Measurements from ENCODE around the gene SLIT3.

DNA sequence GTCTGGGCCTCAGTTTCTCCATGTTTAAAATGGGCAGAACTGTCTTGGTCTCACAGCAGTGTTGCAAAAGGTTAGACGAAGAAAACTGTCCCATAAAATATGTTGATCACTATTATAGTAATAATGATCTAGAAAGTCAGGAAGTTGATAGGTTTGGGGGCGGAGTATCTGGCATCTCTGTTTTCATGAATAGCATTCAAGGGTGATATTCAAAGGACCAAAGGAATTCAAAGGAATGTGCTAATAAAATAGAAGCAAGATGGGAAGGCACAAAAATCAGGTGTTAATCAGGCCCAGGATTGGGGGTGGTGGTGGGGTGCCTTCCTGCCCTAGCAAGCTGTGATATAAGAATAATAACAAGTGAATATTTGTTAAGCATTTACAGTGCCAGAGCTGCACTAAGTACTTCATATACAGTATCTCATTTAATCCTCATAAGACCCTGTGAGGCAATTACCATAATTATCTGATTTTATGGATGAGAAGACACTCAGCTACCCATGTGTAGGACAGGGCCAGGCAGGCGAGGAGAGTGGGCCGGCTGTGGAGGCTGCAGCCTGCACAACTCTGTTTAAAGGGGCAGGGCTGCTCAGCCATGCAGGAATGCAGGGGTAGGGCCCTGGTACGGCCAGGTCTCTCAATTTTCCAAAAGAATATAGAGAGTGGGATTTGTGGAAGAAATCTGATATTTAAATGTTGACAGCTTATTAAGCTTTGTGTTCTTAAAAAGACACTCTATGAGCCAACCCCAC, 579.8 kb downstream of the SLIT3 start:
- TF ChIP-seq, protein P1, sequence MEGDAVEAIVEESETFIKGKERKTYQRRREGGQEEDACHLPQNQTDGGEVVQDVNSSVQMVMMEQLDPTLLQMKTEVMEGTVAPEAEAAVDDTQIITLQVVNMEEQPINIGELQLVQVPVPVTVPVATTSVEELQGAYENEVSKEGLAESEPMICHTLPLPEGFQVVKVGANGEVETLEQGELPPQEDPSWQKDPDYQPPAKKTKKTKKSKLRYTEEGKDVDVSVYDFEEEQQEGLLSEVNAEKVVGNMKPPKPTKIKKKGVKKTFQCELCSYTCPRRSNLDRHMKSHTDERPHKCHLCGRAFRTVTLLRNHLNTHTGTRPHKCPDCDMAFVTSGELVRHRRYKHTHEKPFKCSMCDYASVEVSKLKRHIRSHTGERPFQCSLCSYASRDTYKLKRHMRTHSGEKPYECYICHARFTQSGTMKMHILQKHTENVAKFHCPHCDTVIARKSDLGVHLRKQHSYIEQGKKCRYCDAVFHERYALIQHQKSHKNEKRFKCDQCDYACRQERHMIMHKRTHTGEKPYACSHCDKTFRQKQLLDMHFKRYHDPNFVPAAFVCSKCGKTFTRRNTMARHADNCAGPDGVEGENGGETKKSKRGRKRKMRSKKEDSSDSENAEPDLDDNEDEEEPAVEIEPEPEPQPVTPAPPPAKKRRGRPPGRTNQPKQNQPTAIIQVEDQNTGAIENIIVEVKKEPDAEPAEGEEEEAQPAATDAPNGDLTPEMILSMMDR (conservative IDR thresholded peaks at IDR 0.05; ENCODE audit: low read depth in 2 of 2), result no peak
- no peak for TF ChIP-seq NANOG (IDR thresholded peaks at IDR 0.05; ENCODE audit: borderline replicate concordance)
- no peak for TF ChIP-seq JUNB (IDR thresholded peaks at IDR 0.05; ENCODE audit: unreplicated experiment)
- TF ChIP-seq POLR2AphosphoS5 (IDR thresholded peaks at IDR 0.05; ENCODE audit: low read depth), result no peak
- TF ChIP-seq, protein P2, sequence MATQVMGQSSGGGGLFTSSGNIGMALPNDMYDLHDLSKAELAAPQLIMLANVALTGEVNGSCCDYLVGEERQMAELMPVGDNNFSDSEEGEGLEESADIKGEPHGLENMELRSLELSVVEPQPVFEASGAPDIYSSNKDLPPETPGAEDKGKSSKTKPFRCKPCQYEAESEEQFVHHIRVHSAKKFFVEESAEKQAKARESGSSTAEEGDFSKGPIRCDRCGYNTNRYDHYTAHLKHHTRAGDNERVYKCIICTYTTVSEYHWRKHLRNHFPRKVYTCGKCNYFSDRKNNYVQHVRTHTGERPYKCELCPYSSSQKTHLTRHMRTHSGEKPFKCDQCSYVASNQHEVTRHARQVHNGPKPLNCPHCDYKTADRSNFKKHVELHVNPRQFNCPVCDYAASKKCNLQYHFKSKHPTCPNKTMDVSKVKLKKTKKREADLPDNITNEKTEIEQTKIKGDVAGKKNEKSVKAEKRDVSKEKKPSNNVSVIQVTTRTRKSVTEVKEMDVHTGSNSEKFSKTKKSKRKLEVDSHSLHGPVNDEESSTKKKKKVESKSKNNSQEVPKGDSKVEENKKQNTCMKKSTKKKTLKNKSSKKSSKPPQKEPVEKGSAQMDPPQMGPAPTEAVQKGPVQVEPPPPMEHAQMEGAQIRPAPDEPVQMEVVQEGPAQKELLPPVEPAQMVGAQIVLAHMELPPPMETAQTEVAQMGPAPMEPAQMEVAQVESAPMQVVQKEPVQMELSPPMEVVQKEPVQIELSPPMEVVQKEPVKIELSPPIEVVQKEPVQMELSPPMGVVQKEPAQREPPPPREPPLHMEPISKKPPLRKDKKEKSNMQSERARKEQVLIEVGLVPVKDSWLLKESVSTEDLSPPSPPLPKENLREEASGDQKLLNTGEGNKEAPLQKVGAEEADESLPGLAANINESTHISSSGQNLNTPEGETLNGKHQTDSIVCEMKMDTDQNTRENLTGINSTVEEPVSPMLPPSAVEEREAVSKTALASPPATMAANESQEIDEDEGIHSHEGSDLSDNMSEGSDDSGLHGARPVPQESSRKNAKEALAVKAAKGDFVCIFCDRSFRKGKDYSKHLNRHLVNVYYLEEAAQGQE (IDR thresholded peaks at IDR 0.05; ENCODE audit: unreplicated experiment), result no peak

Measured in GM23338 (cell line).